Neural crest cell (in vitro differentiated cells): ENCODE data around the gene RSPH6A. TPM values are rescaled to one million over a fixed set of nuclear protein-coding genes. Genes with fewer than 3 reads are reported as not detected.

Experiments
- DNase-seq: peaks from one replicate; pipeline ENCODE4 v3.0.0; 2021; ENCODE audit warnings: low read depth, mixed read lengths, low spot score
- H3K27ac Mint-ChIP-seq: one replicate; pipeline ENCODE4 v1.8.0; 2021; ENCODE audit warnings: mild to moderate bottlenecking, mixed read lengths; ENCODE audit not compliant: unreplicated experiment
- H3K27me3 Mint-ChIP-seq: 2 replicates; pipeline ENCODE4 v1.8.0; 2021; ENCODE audit warnings: low read depth, mild to moderate bottlenecking, mixed read lengths
- H3K36me3 Mint-ChIP-seq: 2 replicates; pipeline ENCODE4 v1.8.0; 2021; ENCODE audit warnings: low read depth, mild to moderate bottlenecking, mixed read lengths
- H3K4me1 Mint-ChIP-seq: 2 replicates; pipeline ENCODE4 v1.8.0; 2021; ENCODE audit warnings: mixed read lengths
- H3K4me3 Mint-ChIP-seq: one replicate; pipeline ENCODE4 v1.8.0; 2021; ENCODE audit warnings: mild to moderate bottlenecking, mixed read lengths
- H3K9me3 Mint-ChIP-seq: 2 replicates; pipeline ENCODE4 v1.8.0; 2021; ENCODE audit warnings: mixed read lengths
- total RNA-seq: library from RNA; stranded (reverse); gene quantifications from 2 replicates; pipeline ENCODE4 v1.2.1, GENCODE V29; 2021
- TF ChIP-seq, protein P1 (sequence below): fragments of 200-600 bp; sonication (generic); conservative IDR thresholded peaks from 2 replicates; pipeline ENCODE4 v1.5.0; 2021; ENCODE audit warnings: antibody characterized with exemption, mild to moderate bottlenecking

The RSPH6A gene
- total RNA-seq, 1 donor from 2014 or later, result 0.44 TPM

- H3K36me3 Mint-ChIP-seq, result peaks cover 12% of the 10 kb centered on the region
- H3K4me3 Mint-ChIP-seq, result no peak overlapping the region
- H3K27ac Mint-ChIP-seq, result no peak overlapping the region
- H3K4me1 Mint-ChIP-seq, result peaks cover 14% of the 10 kb centered on the region
- TF ChIP-seq, protein P1, sequence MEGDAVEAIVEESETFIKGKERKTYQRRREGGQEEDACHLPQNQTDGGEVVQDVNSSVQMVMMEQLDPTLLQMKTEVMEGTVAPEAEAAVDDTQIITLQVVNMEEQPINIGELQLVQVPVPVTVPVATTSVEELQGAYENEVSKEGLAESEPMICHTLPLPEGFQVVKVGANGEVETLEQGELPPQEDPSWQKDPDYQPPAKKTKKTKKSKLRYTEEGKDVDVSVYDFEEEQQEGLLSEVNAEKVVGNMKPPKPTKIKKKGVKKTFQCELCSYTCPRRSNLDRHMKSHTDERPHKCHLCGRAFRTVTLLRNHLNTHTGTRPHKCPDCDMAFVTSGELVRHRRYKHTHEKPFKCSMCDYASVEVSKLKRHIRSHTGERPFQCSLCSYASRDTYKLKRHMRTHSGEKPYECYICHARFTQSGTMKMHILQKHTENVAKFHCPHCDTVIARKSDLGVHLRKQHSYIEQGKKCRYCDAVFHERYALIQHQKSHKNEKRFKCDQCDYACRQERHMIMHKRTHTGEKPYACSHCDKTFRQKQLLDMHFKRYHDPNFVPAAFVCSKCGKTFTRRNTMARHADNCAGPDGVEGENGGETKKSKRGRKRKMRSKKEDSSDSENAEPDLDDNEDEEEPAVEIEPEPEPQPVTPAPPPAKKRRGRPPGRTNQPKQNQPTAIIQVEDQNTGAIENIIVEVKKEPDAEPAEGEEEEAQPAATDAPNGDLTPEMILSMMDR, result no peak
- H3K27me3 Mint-ChIP-seq, result peaks cover 2% of the 10 kb centered on the region
- H3K9me3 Mint-ChIP-seq, result no peaks in the 10 kb centered on the region
- no peak for DNase-seq
Measured at GRCh38 chr19:45785781-45786532, 29.2 kb downstream of the RSPH6A start.

- no peak for DNase-seq
- Mint-ChIP-seq H3K27ac (no peak overlapping the region), H3K4me1 (peaks cover 14% of the 10 kb centered on the region), H3K4me3 (no peak overlapping the region), H3K36me3 (peaks cover 12% of the 10 kb centered on the region), H3K9me3 (no peaks in the 10 kb centered on the region), H3K27me3 (peaks cover 4% of the 10 kb centered on the region)
- TF ChIP-seq, protein P1, result no peak
Measured at GRCh38 chr19:45785097-45785496, 30.0 kb downstream of the RSPH6A start.

DNA sequence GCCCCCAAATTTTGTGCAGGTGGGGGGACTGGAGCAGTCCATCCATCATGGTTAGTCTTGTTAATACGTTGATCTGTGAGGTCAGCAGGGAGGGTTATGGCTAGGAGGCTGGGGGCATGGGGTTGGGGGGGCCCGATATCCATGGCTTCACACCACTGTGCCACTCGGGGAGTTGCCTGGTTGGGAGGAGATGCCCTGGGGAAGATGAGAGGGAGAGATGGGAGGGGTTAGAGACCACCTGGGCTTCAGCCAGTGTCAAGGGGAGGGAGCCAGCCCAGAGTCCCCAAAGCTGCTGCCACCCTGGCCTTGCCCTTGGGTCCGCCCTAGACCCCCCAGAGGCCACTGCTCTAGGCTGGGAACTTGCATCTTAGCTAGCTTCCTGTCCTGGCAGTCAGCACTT lies 31.0 kb downstream of the RSPH6A start:
- Mint-ChIP-seq H3K36me3 (peaks cover 13% of the 10 kb centered on the region), H3K9me3 (no peaks in the 10 kb centered on the region), H3K27me3 (peaks cover 9% of the 10 kb centered on the region), H3K27ac (no peak overlapping the region), H3K4me1 (peaks cover 24% of the 10 kb centered on the region), H3K4me3 (no peak overlapping the region)
- TF ChIP-seq, protein P1, result no peak
- no peak for DNase-seq

GRCh38 chr19:45782820-45783785 lies 32.0 kb downstream of the RSPH6A start:
- TF ChIP-seq, protein P1, result no peak
- Mint-ChIP-seq H3K4me3 (peak overlapping the region; percentile 59), H3K9me3 (no peaks in the 10 kb centered on the region), H3K27me3 (peaks cover 10% of the 10 kb centered on the region), H3K4me1 (peaks cover 28% of the 10 kb centered on the region), H3K27ac (peak overlapping the region; percentile 19), H3K36me3 (peaks cover 7% of the 10 kb centered on the region)
- DNase-seq, result no peak

GRCh38 chr19:45782162-45782691 lies 32.9 kb downstream of the RSPH6A start, which contains the start of gene DMPK:
Gene DMPK, minus strand, starts transcription at chr19:45782490. Its CDS starts 138 bp downstream, at chr19:45782352.
- Mint-ChIP-seq H3K36me3 (peaks cover 8% of the 10 kb centered on the region), H3K27ac (peak within 1 kb of the TSS; percentile 19), H3K4me3 (peak within 1 kb of the TSS; percentile 59), H3K4me1 (peaks cover 28% of the 10 kb centered on the region), H3K9me3 (no peaks in the 10 kb centered on the region), H3K27me3 (peaks cover 10% of the 10 kb centered on the region)
- no peak for DNase-seq
- TF ChIP-seq, protein P1, result no peak
